ENCODE data around the gene MYBPC2. TPM values are rescaled to one million over a fixed set of nuclear protein-coding genes. Genes with fewer than 3 reads are reported as not detected.

The MYBPC2 gene
- polyA plus RNA-seq = not detected in 2 replicates

DNA sequence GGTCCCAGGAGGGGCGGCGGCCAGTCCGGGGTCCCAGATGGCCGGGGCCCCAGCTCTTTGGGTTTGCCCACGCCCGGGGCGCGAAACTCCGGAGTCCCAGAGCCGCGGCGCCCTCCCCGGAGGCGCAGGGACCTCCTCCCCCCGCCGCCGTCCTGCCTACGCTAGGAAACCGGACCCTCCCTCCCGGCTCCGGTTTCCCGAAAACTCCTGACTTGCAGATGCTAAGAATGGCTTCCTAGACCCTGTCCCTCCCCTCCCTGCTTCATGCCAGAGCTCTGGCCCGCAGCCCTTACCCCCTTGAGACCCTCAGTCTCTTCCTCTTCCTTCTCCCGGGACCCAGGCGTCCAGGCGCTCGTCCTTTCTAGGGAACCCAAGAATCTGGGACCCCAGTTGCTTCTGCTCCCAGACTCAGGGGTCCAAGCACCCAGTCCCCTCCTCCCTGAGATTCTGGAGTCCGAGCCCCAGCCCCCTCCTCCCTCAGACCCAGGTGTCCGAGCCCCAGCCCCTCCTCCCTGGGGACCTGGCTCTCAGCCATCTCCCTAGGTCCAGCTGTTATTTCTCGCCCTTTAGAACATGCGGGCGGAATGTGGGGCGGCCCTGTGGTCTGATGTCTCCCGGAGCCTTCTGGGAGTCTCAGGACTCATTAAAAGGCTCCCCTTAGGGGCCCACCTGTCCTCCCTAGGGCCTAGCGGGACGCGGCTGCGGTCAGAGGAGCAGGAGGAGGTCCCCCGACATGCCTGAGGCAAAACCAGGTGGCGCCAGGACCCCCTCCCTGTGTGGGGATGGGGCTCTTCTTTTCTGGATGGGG, at the start of gene MYBPC2:
TSS of gene MYBPC2 (plus strand) at position 672 of the 808 bp plus-strand sequence. CDS start at position 734, 62 bp downstream.

DNA sequence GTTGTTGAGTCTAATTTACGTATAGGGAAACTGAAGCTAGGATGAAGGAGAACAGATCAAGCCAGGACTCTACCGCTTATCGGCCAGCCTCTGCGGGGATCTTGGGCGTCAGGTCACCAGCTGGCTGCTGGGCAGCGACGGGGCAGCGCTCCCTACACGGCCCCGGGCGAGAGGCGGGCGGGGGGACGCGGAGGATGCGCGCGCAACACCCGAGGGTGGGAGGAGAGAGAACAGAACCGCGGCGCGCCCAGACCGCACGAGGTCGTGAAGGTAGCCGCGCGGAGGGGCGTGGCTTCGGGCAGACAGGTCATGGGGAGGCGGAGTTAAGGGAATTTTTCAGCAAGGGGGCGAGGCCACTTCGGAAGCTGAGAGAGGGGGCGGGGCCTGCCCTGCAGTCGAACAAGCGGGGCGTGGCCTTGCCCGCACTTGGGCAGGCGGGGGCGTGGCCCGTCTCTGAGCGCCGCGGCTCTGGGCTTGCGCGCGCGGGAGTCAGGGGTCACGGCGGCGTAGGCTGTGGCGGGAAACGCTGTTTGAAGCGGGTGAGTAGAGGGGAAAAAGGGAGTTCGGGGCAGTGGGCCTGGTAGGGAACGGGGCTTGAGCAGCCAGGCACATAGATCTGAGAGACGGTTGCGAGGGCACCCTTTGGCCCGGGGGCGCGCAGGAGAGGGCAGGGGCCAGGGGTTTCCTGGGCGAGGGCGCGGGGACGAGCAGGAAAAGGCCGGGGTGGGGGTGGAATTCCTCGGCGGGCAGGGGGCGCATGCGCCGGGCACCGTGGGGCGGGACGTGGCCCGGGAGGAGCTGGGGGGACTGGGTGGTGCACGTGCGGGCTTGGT, 48.6 kb upstream of the MYBPC2 start, which contains the start of gene POLD1:
TSS of gene POLD1 (plus strand) at position 496 of the 833 bp plus-strand sequence. CDS start 14,505 bp downstream, outside the sequence.

DNA sequence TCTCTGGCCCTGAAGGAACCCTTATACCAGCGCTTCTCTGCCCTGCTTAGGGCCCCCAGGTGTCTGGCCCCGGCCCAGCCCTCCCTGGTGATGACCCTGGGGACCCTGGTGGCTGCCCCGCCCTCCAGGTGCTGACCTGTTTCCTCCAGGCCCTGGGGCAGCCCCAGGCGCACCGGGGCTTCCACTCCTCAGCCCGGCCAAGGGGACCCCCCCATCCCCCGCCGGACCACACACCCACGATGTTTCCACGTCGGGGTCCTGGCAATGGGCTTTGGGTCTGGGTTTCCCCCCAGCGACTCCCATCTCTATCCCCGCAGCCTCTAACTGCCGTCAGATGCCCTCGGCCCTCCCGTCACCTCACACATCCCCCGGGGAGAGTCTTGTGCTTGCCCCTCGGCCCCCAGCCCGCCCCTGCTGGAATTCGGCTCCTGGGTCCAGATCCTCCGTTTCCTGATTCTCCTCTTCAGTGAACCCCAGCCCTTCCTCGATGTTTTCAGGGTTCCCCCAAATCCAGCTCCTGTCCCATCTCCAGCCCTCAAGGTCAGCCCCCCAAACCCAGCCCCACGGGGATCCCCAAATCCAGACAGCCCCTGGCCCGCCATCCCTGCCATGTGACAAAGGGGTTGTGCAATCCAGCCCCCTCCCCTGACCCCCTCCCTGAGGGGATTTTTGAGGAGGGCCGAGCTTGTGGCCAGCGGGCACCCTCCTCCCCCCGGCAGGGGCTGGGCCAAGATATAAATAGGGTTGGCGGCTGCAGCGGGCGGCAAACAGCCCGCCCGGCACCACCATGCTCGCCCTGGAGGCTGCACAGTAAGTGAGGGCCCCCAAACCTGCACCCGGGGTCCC, 14.3 kb upstream of the MYBPC2 start, which contains the start of gene SPIB:
TSS of gene SPIB (plus strand) at position 763 of the 846 bp plus-strand sequence. CDS start at position 788, 25 bp downstream.

DNA sequence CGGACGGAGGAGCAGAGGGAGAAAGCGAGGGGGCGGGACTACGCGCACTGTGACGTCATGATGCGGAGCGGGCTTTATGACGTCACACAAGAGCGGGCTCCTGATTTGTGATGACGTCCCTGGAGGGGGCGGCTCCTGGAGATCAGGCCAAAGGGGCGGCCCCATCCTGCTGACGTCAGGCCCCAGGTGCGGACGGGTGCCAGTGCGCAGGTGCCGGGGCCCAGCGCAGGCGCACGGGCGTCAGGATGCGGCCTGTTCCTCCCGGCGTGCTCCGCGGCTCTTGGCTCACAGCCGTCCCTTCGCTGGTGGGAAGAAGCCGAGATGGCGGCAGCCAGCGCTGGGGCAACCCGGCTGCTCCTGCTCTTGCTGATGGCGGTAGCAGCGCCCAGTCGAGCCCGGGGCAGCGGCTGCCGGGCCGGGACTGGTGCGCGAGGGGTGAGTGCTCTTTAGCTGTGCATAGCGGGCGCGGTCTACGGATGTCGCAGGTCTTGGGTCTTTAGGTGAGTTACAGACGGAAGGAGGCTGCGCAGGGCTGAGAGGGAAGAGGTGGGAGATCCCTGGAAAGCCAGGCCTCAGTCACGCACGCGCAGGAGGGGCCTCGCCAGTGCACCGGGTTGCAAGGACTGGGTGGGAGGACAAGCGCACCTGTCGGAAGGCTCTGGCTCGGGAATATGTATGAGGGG, 43.7 kb downstream of the MYBPC2 start, which contains the start of the genes EMC10 and GARIN5A:
TSS of gene EMC10 (plus strand) at position 284 of the 683 bp plus-strand sequence. CDS start at position 322, 38 bp downstream.
TSS of gene GARIN5A (minus strand) at position 625 of the 683 bp plus-strand sequence. CDS start at position 165, 460 bp downstream.

DNA sequence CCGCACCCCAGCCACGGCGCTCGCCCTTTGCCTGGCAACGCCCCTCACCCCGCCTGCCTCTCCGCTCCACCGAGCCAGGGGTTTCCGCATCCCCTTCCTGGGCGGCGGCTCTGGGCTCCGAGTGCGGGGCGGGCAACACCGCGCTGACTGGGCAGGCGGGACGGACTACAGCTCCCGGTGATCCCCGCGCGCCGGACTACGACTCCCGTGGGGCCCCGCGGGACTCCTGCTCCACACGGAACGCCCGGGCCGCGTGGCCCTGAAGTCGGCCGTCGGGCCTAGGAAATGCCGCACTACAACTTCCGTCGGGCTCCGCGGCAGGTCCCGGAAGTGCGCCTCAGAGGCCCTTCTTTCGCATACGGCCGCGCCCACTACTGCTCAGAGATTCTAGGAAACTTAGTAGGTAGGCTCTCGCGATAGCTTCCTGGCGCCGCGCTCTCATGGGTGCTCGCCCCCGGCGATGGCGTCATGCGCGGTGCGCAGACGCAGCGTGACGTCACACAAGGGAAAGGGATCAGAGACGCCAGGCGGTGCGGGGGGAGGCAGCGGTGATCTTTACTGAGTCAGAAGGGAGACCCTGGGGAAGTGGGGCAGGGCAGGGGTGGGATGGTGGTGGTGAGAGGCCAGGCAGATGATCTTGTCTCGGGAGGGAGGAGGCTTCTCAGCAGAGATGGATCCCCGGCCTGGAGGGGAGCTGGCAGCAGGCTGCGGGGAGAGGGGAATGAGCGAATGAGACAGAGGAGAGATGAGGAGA, 78.6 kb downstream of the MYBPC2 start, which contains the start of gene JOSD2:
TSS of gene JOSD2 (minus strand) at position 123 of the 754 bp plus-strand sequence. CDS start 760 bp downstream, outside the sequence.

DNA sequence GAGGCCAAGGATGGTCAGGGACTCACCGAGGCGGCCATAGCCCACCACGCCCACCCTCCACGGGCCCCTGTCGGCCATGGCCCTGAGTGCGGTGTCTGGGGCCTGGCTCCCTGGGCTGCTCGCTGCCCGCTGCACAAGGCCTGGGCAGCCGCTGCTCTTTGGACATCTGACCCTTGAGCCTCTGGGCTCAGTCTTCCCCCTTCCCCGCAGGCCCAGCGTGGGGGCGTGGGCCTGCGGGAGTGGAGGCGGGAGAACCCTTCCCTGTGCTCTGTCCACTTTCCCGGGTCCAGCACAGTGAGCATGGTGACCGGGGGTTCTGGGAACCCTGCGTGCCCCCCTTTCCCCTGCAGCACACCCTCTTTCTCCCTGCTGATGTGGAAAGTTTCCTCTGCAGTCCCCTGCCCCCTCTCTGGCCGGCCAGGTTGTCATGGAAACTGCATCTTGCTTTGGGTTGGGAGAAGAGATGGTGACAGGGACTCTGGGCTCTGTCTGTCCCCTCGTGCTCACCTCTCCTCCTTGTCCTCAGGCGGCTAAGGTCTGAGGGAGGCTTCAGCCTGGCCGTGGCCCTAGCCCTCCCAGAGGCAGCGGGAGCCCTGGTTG, 81.2 kb downstream of the MYBPC2 start, which contains the start of gene ASPDH:
TSS of gene ASPDH (minus strand) at position 168 of the 600 bp plus-strand sequence. CDS start at position 78, 90 bp downstream.

Other genes with a start within 250 kb of the MYBPC2 start
- gene MYH14, start 229.3 kb upstream of the MYBPC2 start, polyA plus RNA-seq = 2.1 and 6.2 TPM in 2 replicates
- 6.7 and 9.1 TPM in 2 replicates for gene KCNC3, start 103.5 kb upstream of the MYBPC2 start, polyA plus RNA-seq
- not detected in 2 replicates for gene NAPSA, start 67.3 kb upstream of the MYBPC2 start, polyA plus RNA-seq
- 1.1 and 2.3 TPM in 2 replicates for gene NR1H2, start 56.4 kb upstream of the MYBPC2 start, polyA plus RNA-seq
- 1.2 TPM in 1 of 2 replicates, not detected in the other for gene POLD1, start 48.5 kb upstream of the MYBPC2 start, polyA plus RNA-seq
- not detected in 2 replicates for gene SPIB, start 14.0 kb upstream of the MYBPC2 start, polyA plus RNA-seq
- 14.6 and 15.6 TPM in 2 replicates for gene EMC10, start 43.6 kb downstream of the MYBPC2 start, polyA plus RNA-seq
- 9.0 and 14.5 TPM in 2 replicates for gene GARIN5A, start 44.0 kb downstream of the MYBPC2 start, polyA plus RNA-seq
- gene JOSD2, start 78.3 kb downstream of the MYBPC2 start, polyA plus RNA-seq = 3.7 and 3.8 TPM in 2 replicates
- 21.7 and 23.2 TPM in 2 replicates for gene ASPDH, start 81.0 kb downstream of the MYBPC2 start, polyA plus RNA-seq
- gene LRRC4B, start 135.5 kb downstream of the MYBPC2 start, polyA plus RNA-seq = 0.42 and 0.80 TPM in 2 replicates
- gene SYT3, start 207.0 kb downstream of the MYBPC2 start, polyA plus RNA-seq = 1.3 and 2.3 TPM in 2 replicates
- not detected in 2 replicates for gene C19orf81, start 216.6 kb downstream of the MYBPC2 start, polyA plus RNA-seq

Measured in Purkinje cell (primary cell).